Measurements from ENCODE around the gene HSPA12B. TPM values are rescaled to one million over a fixed set of nuclear protein-coding genes. Genes with fewer than 3 reads are reported as not detected.

The HSPA12B gene
- total RNA-seq, 1 experiment from 2014 or later: not detected

DNA sequence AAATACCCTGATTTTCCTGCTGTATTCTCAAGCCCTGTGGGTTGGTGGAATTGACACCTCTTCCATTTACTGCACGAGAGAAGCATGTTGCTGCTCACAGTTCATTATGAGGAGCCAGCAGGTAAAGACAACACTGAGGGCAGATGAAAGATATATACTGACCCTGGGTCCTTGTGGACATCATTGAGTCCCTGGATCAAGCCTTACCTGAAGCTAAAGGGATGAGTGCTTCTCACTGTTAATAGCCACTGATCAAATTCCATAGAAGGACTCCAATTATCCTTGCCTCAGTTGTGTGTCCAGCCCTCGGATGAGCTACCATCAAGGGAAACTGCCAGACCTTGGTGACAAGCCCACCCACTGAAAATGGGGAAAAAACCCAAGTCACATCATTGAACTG lies 12.4 kb upstream of the HSPA12B start:
- Histone ChIP-seq H3K4me1 (ENCODE audit: low read length) (no peaks in the 10 kb centered on the region), H3K9ac (ENCODE audit: low read length) (no peak overlapping the region), H4K20me1 (ENCODE audit: insufficient read depth, low read depth, low read length) (no peaks in the 10 kb centered on the region), H2AFZ (ENCODE audit: low read length) (no peak overlapping the region), H3K27me3 (ENCODE audit: low read length) (no peaks in the 10 kb centered on the region), H3K4me3 (ENCODE audit: low read length) (no peak overlapping the region), H3K4me2 (ENCODE audit: low read depth, low read length, poor library complexity, severe bottlenecking) (no peak overlapping the region), H3K36me3 (ENCODE audit: insufficient read depth, low read length) (no peaks in the 10 kb centered on the region), H3K27ac (ENCODE audit: low read length) (no peak overlapping the region), H3K9me3 (ENCODE audit: low read length) (no peaks in the 10 kb centered on the region), H3K9me2 (replicated peaks; ENCODE audit: insufficient read depth, low read length) (no peaks in the 10 kb centered on the region), H3K79me2 (ENCODE audit: low read length) (no peaks in the 10 kb centered on the region)
- no peak for DNase-seq

DNA sequence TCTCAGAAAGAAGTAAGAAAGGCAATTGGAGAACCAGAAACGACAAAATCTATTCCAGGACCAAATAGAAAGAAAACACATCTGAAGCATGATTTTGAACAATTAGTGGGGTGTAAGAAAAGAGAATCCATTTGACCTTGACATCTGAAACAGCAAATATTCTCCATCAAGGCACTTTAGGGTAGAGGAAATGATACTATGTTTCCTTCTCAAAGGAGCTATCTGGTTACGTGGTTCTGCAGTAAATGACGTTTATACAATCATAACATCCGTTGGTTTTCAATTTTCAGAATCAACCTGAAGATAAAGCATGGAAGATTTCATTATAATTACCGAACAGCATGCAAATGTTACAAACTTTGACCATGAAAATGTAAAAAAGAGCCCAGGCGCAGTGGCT lies 11.9 kb upstream of the HSPA12B start:
- Histone ChIP-seq H3K4me2 (ENCODE audit: low read depth, low read length, poor library complexity, severe bottlenecking) (no peak overlapping the region), H3K4me3 (ENCODE audit: low read length) (no peak overlapping the region), H3K9me3 (ENCODE audit: low read length) (no peaks in the 10 kb centered on the region), H3K36me3 (ENCODE audit: insufficient read depth, low read length) (no peaks in the 10 kb centered on the region), H2AFZ (ENCODE audit: low read length) (no peak overlapping the region), H3K9ac (ENCODE audit: low read length) (no peak overlapping the region), H3K27me3 (ENCODE audit: low read length) (no peaks in the 10 kb centered on the region), H3K9me2 (replicated peaks; ENCODE audit: insufficient read depth, low read length) (no peaks in the 10 kb centered on the region), H4K20me1 (ENCODE audit: insufficient read depth, low read depth, low read length) (no peaks in the 10 kb centered on the region), H3K79me2 (ENCODE audit: low read length) (no peaks in the 10 kb centered on the region), H3K4me1 (ENCODE audit: low read length) (no peaks in the 10 kb centered on the region), H3K27ac (ENCODE audit: low read length) (no peak overlapping the region)
- DNase-seq: no peak

DNA sequence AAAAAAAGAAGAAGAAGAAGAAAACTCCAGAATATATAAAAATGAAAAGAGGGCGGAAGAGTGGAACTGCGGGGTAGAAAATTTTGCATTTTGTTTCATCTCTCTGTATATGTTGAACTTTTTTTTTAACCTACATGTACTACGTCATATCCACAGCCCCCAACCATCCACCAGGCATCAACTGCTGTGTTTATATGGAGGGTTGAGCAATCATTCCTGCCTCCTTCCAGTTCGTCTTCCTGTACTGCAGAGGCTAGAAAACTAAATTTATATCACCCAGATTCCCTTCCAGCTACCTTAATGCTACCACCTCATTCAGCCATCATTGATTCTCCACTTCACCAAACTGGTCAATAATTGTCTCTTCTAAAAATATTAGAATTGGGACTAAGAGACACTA lies 10.6 kb upstream of the HSPA12B start:
- no peaks in the 10 kb centered on the region for H3K4me1 ChIP-seq (ENCODE audit: low read length)
- no peaks in the 10 kb centered on the region for H3K27me3 ChIP-seq (ENCODE audit: low read length)
- H3K9me3 ChIP-seq (ENCODE audit: low read length): no peaks in the 10 kb centered on the region
- no peak overlapping the region for H3K27ac ChIP-seq (ENCODE audit: low read length)
- no peaks in the 10 kb centered on the region for H3K9me2 ChIP-seq (replicated peaks; ENCODE audit: insufficient read depth, low read length)
- no peaks in the 10 kb centered on the region for H3K79me2 ChIP-seq (ENCODE audit: low read length)
- no peak overlapping the region for H2AFZ ChIP-seq (ENCODE audit: low read length)
- H3K36me3 ChIP-seq (ENCODE audit: insufficient read depth, low read length): no peaks in the 10 kb centered on the region
- no peaks in the 10 kb centered on the region for H4K20me1 ChIP-seq (ENCODE audit: insufficient read depth, low read depth, low read length)
- DNase-seq: no peak
- H3K4me3 ChIP-seq (ENCODE audit: low read length): no peak overlapping the region
- H3K9ac ChIP-seq (ENCODE audit: low read length): no peak overlapping the region
- no peak overlapping the region for H3K4me2 ChIP-seq (ENCODE audit: low read depth, low read length, poor library complexity, severe bottlenecking)

DNA sequence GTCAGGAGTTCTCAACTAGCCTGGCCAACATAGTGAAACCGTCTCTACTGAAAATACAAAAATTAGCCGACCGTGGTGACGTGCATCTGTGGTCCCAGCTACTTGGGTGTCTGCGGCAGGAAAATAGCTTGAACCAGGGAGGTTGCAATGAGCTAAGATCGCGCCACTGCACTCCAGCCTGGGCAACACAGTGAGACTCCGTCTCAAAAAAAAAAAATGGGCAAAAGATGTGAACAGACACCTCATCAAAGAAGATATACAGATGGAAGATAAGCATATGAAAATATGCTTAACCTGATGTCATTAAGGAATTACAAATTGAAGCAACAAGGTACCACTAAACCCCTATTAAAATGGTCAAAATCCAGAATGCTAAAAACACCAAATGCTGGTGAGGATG lies 9.2 kb upstream of the HSPA12B start:
- H3K79me2 ChIP-seq (ENCODE audit: low read length): no peaks in the 10 kb centered on the region
- no peaks in the 10 kb centered on the region for H3K4me1 ChIP-seq (ENCODE audit: low read length)
- no peak for DNase-seq
- H4K20me1 ChIP-seq (ENCODE audit: insufficient read depth, low read depth, low read length): no peaks in the 10 kb centered on the region
- no peaks in the 10 kb centered on the region for H3K27me3 ChIP-seq (ENCODE audit: low read length)
- no peak overlapping the region for H3K27ac ChIP-seq (ENCODE audit: low read length)
- H3K9me3 ChIP-seq (ENCODE audit: low read length): no peaks in the 10 kb centered on the region
- H2AFZ ChIP-seq (ENCODE audit: low read length): no peak overlapping the region
- H3K4me2 ChIP-seq (ENCODE audit: low read depth, low read length, poor library complexity, severe bottlenecking): no peak overlapping the region
- no peak overlapping the region for H3K4me3 ChIP-seq (ENCODE audit: low read length)
- H3K9ac ChIP-seq (ENCODE audit: low read length): no peak overlapping the region
- no peaks in the 10 kb centered on the region for H3K36me3 ChIP-seq (ENCODE audit: insufficient read depth, low read length)
- no peaks in the 10 kb centered on the region for H3K9me2 ChIP-seq (replicated peaks; ENCODE audit: insufficient read depth, low read length)

DNA sequence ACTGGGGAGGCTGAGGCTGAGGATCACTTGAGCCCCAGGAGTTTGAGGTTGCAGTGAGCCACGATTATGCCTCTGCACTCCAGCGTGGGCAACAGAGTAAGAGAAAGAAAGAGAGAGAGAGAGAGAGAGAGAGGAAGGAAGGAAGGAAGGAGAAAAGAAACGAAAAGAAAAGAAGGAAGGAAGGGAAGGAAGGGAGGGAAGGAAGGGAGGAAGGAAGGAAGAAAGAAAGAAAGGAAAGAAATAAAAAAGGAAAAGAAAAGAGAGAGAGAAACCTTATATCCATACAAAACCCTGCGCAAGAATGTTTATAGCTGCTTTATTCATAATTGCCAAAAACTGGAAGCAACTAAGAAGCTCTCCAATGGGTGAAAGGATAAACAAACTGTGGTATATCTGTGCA lies 8.1 kb upstream of the HSPA12B start:
- DNase-seq: no peak
- no peaks in the 10 kb centered on the region for H3K4me1 ChIP-seq (ENCODE audit: low read length)
- no peak overlapping the region for H3K9ac ChIP-seq (ENCODE audit: low read length)
- no peaks in the 10 kb centered on the region for H3K9me3 ChIP-seq (ENCODE audit: low read length)
- no peaks in the 10 kb centered on the region for H3K79me2 ChIP-seq (ENCODE audit: low read length)
- no peaks in the 10 kb centered on the region for H3K36me3 ChIP-seq (ENCODE audit: insufficient read depth, low read length)
- H3K9me2 ChIP-seq (replicated peaks; ENCODE audit: insufficient read depth, low read length): no peaks in the 10 kb centered on the region
- no peak overlapping the region for H2AFZ ChIP-seq (ENCODE audit: low read length)
- no peak overlapping the region for H3K27ac ChIP-seq (ENCODE audit: low read length)
- H3K27me3 ChIP-seq (ENCODE audit: low read length): no peaks in the 10 kb centered on the region
- H3K4me3 ChIP-seq (ENCODE audit: low read length): no peak overlapping the region
- H4K20me1 ChIP-seq (ENCODE audit: insufficient read depth, low read depth, low read length): no peaks in the 10 kb centered on the region
- H3K4me2 ChIP-seq (ENCODE audit: low read depth, low read length, poor library complexity, severe bottlenecking): no peak overlapping the region

DNA sequence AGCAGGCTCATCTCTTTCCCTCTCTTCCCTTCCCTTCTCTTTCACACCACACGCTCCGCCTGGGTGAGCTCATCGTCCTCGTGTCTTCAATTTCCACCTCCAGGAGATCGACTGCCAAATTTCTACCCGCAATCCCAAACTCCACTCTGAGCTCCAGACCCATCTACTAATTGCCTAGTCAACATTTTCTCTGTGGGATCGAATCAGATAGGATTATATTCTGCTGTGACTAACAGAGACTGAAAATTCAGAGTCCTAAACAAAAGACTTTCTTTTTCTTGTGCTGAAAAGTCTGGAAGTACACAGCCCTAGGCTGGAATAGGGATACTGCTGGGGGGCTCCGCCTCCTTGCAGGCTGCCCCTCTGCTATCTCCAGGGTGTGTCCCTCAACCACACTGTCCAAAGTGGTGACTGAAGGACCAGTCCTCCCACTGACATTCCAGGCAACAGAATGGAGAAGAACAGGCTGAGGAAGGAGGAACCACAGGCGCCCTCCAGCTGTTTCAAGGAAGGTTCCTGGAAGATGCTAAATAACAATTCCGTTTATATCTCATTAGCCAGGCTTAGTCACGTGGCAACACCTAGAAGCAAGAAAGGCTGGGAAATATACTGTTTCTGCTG lies 5.0 kb upstream of the HSPA12B start:
- no peak for DNase-seq
- H3K4me3 ChIP-seq (ENCODE audit: low read length): no peak overlapping the region
- H3K9ac ChIP-seq (ENCODE audit: low read length): no peak overlapping the region
- no peaks in the 10 kb centered on the region for H4K20me1 ChIP-seq (ENCODE audit: insufficient read depth, low read depth, low read length)
- no peaks in the 10 kb centered on the region for H3K27me3 ChIP-seq (ENCODE audit: low read length)
- H3K9me3 ChIP-seq (ENCODE audit: low read length): no peaks in the 10 kb centered on the region
- no peaks in the 10 kb centered on the region for H3K36me3 ChIP-seq (ENCODE audit: insufficient read depth, low read length)
- no peak overlapping the region for H2AFZ ChIP-seq (ENCODE audit: low read length)
- no peak overlapping the region for H3K4me2 ChIP-seq (ENCODE audit: low read depth, low read length, poor library complexity, severe bottlenecking)
- H3K4me1 ChIP-seq (ENCODE audit: low read length): no peaks in the 10 kb centered on the region
- no peak overlapping the region for H3K27ac ChIP-seq (ENCODE audit: low read length)
- H3K9me2 ChIP-seq (replicated peaks; ENCODE audit: insufficient read depth, low read length): no peaks in the 10 kb centered on the region
- H3K79me2 ChIP-seq (ENCODE audit: low read length): no peaks in the 10 kb centered on the region

DNA sequence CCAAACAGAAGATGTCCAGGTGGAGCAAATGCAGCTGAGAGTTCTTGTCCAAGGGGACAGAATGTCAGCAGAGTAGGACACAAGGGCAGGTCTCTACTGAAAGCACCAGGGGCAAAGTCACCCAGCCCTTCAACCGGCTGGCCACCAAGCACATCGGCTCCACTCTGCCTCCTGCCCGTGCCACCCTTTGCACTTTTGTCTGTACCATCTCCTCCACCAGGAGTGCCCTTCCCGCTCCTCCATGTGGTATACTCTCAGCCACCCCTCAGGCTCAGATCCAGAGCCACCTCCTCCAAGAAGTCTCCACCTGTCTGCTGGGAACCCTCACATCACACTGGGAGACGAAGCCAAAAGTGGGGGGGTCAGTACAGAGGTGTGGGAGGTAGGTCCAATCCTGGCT lies 4.1 kb upstream of the HSPA12B start:
- H3K9me2 ChIP-seq (replicated peaks; ENCODE audit: insufficient read depth, low read length): no peaks in the 10 kb centered on the region
- no peaks in the 10 kb centered on the region for H3K9me3 ChIP-seq (ENCODE audit: low read length)
- H3K4me1 ChIP-seq (ENCODE audit: low read length): no peaks in the 10 kb centered on the region
- no peak for DNase-seq
- H3K79me2 ChIP-seq (ENCODE audit: low read length): no peaks in the 10 kb centered on the region
- no peaks in the 10 kb centered on the region for H4K20me1 ChIP-seq (ENCODE audit: insufficient read depth, low read depth, low read length)
- H3K27me3 ChIP-seq (ENCODE audit: low read length): no peaks in the 10 kb centered on the region
- H3K9ac ChIP-seq (ENCODE audit: low read length): no peak overlapping the region
- H3K4me3 ChIP-seq (ENCODE audit: low read length): no peak overlapping the region
- no peak overlapping the region for H2AFZ ChIP-seq (ENCODE audit: low read length)
- H3K36me3 ChIP-seq (ENCODE audit: insufficient read depth, low read length): no peaks in the 10 kb centered on the region
- H3K4me2 ChIP-seq (ENCODE audit: low read depth, low read length, poor library complexity, severe bottlenecking): no peak overlapping the region
- no peak overlapping the region for H3K27ac ChIP-seq (ENCODE audit: low read length)

DNA sequence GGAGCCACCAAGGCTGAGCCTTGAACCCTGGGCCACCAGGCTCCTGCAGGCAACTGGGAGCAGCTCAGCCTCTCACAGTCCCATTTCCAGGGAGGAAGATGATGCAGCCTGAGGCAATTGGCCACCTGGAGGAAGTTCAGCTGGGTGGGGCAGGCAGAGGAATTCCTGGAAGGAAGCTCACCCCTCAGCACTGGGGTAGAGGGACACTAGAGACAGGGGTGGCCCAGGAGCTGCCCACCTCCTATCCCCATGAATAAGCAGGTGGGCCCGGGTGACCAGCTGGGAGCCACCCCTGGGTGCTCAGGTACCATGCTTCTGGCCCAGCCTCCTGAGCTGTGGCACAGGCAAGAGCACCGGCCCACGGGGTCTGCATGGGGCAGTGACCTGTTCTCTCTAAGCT lies 3.6 kb upstream of the HSPA12B start:
- H3K4me2 ChIP-seq (ENCODE audit: low read depth, low read length, poor library complexity, severe bottlenecking): no peak overlapping the region

DNA sequence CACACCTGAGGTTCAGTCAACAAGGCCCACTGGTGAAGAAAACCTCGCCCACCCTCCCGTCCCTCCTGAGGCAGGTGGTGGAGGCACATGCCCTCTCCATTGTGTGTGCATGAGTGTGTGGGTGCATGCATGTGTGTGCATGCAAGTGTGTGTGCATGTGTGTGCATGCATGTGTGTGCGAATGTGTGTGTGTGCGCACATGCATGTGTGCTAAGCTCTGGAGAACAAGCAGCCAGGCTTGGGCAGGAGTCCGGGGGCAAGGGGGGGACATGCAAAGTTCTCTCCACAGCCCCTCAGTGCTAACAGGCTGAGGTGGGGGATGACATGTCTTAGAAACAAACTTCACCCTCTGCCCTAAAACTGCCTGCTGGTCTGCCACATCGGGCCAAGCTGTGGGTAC lies 3.1 kb upstream of the HSPA12B start:
- no peak overlapping the region for H3K9ac ChIP-seq (ENCODE audit: low read length)
- no peaks in the 10 kb centered on the region for H3K9me3 ChIP-seq (ENCODE audit: low read length)
- no peaks in the 10 kb centered on the region for H3K36me3 ChIP-seq (ENCODE audit: insufficient read depth, low read length)
- no peaks in the 10 kb centered on the region for H4K20me1 ChIP-seq (ENCODE audit: insufficient read depth, low read depth, low read length)
- H3K27ac ChIP-seq (ENCODE audit: low read length): no peak overlapping the region
- H3K4me1 ChIP-seq (ENCODE audit: low read length): no peaks in the 10 kb centered on the region
- H3K4me3 ChIP-seq (ENCODE audit: low read length): no peak overlapping the region
- H3K79me2 ChIP-seq (ENCODE audit: low read length): no peaks in the 10 kb centered on the region
- no peaks in the 10 kb centered on the region for H3K27me3 ChIP-seq (ENCODE audit: low read length)
- H2AFZ ChIP-seq (ENCODE audit: low read length): no peak overlapping the region
- no peak overlapping the region for H3K4me2 ChIP-seq (ENCODE audit: low read depth, low read length, poor library complexity, severe bottlenecking)
- no peaks in the 10 kb centered on the region for H3K9me2 ChIP-seq (replicated peaks; ENCODE audit: insufficient read depth, low read length)
- no peak for DNase-seq

More for the DNA sequence above, 3.6 kb upstream of the HSPA12B start:
- no peaks in the 10 kb centered on the region for H3K9me2 ChIP-seq (replicated peaks; ENCODE audit: insufficient read depth, low read length)
- no peak overlapping the region for H3K27ac ChIP-seq (ENCODE audit: low read length)
- H3K9ac ChIP-seq (ENCODE audit: low read length): no peak overlapping the region
- no peak overlapping the region for H2AFZ ChIP-seq (ENCODE audit: low read length)
- H3K27me3 ChIP-seq (ENCODE audit: low read length): no peaks in the 10 kb centered on the region
- no peaks in the 10 kb centered on the region for H3K79me2 ChIP-seq (ENCODE audit: low read length)
- H3K36me3 ChIP-seq (ENCODE audit: insufficient read depth, low read length): no peaks in the 10 kb centered on the region
- no peak overlapping the region for H3K4me3 ChIP-seq (ENCODE audit: low read length)
- no peaks in the 10 kb centered on the region for H3K4me1 ChIP-seq (ENCODE audit: low read length)
- no peaks in the 10 kb centered on the region for H4K20me1 ChIP-seq (ENCODE audit: insufficient read depth, low read depth, low read length)
- DNase-seq: no peak
- no peaks in the 10 kb centered on the region for H3K9me3 ChIP-seq (ENCODE audit: low read length)
